ENCODE data around the gene HOXB13.

The HOXB13 gene

GRCh38 chr17:48728232-48729231 is at the start of gene HOXB13:
HOXB13 (minus strand) TSS chr17:48728750; CDS start chr17:48728593, 157 bp downstream.
- DNase-seq (ENCODE audit: low spot score) = peak; percentile 18

GRCh38 chr17:48776602-48777001 is 48.1 kb upstream of the HOXB13 start:
- DNase-seq (ENCODE audit: low spot score) = no peak

GRCh38 chr17:48773245-48773644 is 44.7 kb upstream of the HOXB13 start:
- DNase-seq (ENCODE audit: low spot score) = no peak

GRCh38 chr17:48770954-48771353 is 42.4 kb upstream of the HOXB13 start:
- no peak for DNase-seq (ENCODE audit: low spot score)

- no peak for DNase-seq (ENCODE audit: low spot score)
Measured at GRCh38 chr17:48769009-48769675, 40.6 kb upstream of the HOXB13 start.

- DNase-seq (ENCODE audit: low spot score) = no peak
Measured at GRCh38 chr17:48767263-48767774, 38.8 kb upstream of the HOXB13 start.

GRCh38 chr17:48761114-48761513 is 32.6 kb upstream of the HOXB13 start:
- DNase-seq (ENCODE audit: low spot score) = no peak

- no peak for DNase-seq (ENCODE audit: low spot score)
Measured at GRCh38 chr17:48760411-48760810, 31.9 kb upstream of the HOXB13 start.

GRCh38 chr17:48759288-48759687 is 30.7 kb upstream of the HOXB13 start:
- no peak for DNase-seq (ENCODE audit: low spot score)

- DNase-seq (ENCODE audit: low spot score) = no peak
Measured at GRCh38 chr17:48757524-48757961, 29.0 kb upstream of the HOXB13 start.

- DNase-seq (ENCODE audit: low spot score) = no peak
Measured at GRCh38 chr17:48756830-48757251, 28.3 kb upstream of the HOXB13 start.

- no peak for DNase-seq (ENCODE audit: low spot score)
Measured at GRCh38 chr17:48755356-48755755, 26.8 kb upstream of the HOXB13 start.

- no peak for DNase-seq (ENCODE audit: low spot score)
Measured at GRCh38 chr17:48754500-48755261, 26.1 kb upstream of the HOXB13 start.

- no peak for DNase-seq (ENCODE audit: low spot score)
Measured at GRCh38 chr17:48753794-48754499, 25.4 kb upstream of the HOXB13 start.

- DNase-seq (ENCODE audit: low spot score) = no peak
Measured at GRCh38 chr17:48752399-48753288, 24.1 kb upstream of the HOXB13 start.

GRCh38 chr17:48751733-48752398 is 23.3 kb upstream of the HOXB13 start:
- no peak for DNase-seq (ENCODE audit: low spot score)

- no peak for DNase-seq (ENCODE audit: low spot score)
Measured at GRCh38 chr17:48751172-48751571, 22.6 kb upstream of the HOXB13 start.

GRCh38 chr17:48749621-48750553 is 21.3 kb upstream of the HOXB13 start:
- no peak for DNase-seq (ENCODE audit: low spot score)
